ENCODE data around the gene GREB1L.

GREB1L gene

DNA sequence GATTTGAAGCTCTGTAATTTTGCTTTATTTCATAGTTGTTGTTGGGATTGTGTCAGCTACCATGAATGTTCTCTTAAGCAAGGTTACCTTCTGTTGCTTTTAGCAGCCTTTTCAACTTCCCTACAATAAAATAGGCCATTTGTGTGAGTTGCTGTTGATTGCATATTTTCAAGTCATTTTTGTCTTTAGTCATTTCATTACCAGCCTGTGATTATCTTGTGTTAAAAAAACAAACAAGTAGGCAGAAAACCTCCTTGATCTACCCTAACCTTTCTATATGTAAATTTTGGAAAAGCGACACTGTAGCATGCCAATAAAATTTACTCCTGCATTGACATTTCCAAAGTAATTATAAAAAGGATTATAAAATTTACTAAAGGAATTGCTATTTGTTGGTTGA is 19.3 kb downstream of the GREB1L start:
- H3K4me3 ChIP-seq (replicated peaks in 1 of 2; ENCODE audit: low read depth in 2 of 2, low read length in 2 of 2): no peak overlapping the region
- no peak for DNase-seq (ENCODE audit: low read depth in 2 of 2)
- TF ChIP-seq, protein P1, sequence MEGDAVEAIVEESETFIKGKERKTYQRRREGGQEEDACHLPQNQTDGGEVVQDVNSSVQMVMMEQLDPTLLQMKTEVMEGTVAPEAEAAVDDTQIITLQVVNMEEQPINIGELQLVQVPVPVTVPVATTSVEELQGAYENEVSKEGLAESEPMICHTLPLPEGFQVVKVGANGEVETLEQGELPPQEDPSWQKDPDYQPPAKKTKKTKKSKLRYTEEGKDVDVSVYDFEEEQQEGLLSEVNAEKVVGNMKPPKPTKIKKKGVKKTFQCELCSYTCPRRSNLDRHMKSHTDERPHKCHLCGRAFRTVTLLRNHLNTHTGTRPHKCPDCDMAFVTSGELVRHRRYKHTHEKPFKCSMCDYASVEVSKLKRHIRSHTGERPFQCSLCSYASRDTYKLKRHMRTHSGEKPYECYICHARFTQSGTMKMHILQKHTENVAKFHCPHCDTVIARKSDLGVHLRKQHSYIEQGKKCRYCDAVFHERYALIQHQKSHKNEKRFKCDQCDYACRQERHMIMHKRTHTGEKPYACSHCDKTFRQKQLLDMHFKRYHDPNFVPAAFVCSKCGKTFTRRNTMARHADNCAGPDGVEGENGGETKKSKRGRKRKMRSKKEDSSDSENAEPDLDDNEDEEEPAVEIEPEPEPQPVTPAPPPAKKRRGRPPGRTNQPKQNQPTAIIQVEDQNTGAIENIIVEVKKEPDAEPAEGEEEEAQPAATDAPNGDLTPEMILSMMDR (IDR thresholded peaks at IDR 0.05; ENCODE audit: low read depth, low read length): no peak

DNA sequence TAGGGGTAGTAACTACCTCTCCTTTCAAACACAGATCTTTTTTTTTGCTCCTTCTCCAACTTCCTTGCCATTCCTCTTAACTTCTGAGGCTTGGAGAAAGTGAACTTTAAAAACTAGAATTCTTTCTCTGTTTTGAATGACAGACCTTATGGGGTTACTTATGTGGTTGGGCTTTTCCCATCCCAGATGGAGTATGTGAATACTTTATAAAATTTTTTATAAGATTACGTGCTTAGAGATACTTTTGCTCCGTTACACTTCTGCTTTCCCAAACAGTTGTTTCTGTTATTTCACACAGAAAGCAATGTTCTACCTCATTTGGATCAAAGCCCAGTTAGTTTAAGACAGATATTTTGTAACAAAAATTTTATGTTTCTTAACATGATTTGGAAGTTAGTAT is 20.2 kb downstream of the GREB1L start:
- H3K4me3 ChIP-seq (replicated peaks in 1 of 2; ENCODE audit: low read depth in 2 of 2, low read length in 2 of 2): no peak overlapping the region
- TF ChIP-seq, protein P1 (IDR thresholded peaks at IDR 0.05; ENCODE audit: low read depth, low read length): no peak
- DNase-seq (ENCODE audit: low read depth in 2 of 2): no peak

DNA sequence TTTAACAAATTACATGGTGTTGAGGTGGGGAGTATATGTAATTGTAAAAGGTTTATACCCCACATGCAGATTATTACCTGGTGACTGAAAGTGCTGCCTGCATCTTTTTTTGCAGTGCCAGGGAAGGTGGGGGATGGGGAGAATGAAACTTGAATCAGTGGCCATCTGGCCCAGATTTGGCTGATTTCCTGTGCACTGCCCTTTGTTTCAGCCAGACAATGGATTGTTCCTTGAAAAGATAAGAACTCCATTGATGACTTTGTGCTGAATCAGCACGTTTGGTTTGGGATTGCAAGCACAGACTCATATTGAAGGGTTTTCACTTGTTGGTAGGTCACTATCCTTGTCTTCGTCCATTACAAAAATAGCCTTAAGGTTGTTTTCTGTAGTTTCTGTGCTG is 20.9 kb downstream of the GREB1L start:
- TF ChIP-seq, protein P1 (IDR thresholded peaks at IDR 0.05; ENCODE audit: low read depth, low read length): no peak
- peak in 1 of 2 donors; percentile 25 for DNase-seq (ENCODE audit: low read depth in 2 of 2)
- no peak overlapping the region for H3K4me3 ChIP-seq (replicated peaks in 1 of 2; ENCODE audit: low read depth in 2 of 2, low read length in 2 of 2)

DNA sequence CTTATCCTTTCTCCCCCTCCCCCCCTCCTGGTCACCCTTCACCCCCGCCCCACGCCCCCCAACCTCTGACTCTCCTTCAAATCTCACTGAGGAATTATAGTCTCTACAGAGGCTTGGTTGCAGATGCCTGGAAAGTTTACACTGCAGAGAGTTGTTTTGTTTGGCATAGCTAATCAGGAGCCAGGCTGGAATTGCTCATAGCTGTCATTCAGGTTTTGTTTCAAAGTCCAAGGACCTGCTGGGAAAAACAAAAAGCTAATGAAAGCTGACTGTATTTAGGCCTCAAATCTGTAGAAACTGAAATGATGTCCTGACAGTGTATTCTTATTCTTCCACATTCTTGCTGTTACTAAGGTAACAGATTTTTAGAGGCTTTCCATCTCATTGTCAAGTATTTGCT is 22.6 kb downstream of the GREB1L start:
- TF ChIP-seq, protein P1 (IDR thresholded peaks at IDR 0.05; ENCODE audit: low read depth, low read length): no peak
- no peak overlapping the region for H3K4me3 ChIP-seq (replicated peaks in 1 of 2; ENCODE audit: low read depth in 2 of 2, low read length in 2 of 2)
- peak; percentile 52 to 60 for DNase-seq (ENCODE audit: low read depth in 2 of 2)

DNA sequence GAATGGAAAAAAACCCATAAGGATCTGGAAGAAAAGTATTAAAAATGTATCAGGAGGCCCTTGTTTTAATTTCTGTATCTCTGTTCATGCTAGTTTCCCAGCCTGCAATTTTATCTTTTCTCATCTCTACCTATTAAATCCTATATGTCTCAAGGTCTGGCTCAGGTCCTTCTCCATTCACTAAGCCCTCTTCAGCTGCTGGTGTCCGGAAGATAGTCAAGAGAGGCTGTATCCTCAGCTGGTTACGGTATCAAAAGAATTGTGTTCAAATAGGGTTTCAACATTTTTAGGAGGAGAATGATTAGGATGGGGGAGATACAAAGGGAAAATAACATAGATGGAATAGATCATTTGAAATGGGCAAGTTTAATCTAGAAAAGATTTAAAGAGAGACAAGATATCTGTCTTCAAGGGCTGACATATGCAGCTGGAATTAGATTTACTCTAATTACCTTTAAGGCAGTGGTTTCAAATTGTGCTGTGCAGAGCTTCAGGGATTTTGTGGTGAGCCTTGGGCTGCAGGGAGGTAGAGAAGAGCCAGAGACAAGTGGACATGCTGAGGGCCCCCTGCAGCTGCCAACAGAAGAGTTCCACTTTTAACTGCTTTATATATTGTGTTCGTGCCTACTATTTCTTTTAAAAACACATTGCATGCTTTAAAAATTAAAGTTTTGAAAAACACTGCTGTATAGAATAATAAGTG is 24.1 kb downstream of the GREB1L start:
- H3K4me3 ChIP-seq (replicated peaks in 1 of 2; ENCODE audit: low read depth in 2 of 2, low read length in 2 of 2): no peak overlapping the region
- TF ChIP-seq, protein P1 (IDR thresholded peaks at IDR 0.05; ENCODE audit: low read depth, low read length): no peak
- DNase-seq (ENCODE audit: low read depth in 2 of 2): no peak

DNA sequence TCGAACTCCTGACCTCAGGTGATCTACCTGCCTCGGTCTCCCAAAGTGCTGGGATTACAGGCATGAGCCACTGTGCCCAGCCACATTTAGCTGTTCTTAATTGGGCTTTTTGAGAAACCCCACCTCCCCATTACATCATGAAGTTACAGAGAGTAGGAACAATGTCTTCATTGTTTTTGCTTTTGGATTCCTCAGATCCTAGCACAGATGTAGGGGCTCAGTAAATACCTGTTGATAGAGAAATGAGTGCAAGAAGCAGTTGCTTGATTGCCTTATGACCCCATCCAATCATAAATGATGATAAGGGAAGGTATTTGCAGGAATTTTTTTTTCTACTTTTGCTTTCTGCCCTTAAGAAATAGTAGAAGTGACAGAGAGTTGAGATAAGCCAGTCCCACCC is 25.4 kb downstream of the GREB1L start:
- TF ChIP-seq, protein P1 (IDR thresholded peaks at IDR 0.05; ENCODE audit: low read depth, low read length): no peak
- no peak for DNase-seq (ENCODE audit: low read depth in 2 of 2)
- no peak overlapping the region for H3K4me3 ChIP-seq (replicated peaks in 1 of 2; ENCODE audit: low read depth in 2 of 2, low read length in 2 of 2)

DNA sequence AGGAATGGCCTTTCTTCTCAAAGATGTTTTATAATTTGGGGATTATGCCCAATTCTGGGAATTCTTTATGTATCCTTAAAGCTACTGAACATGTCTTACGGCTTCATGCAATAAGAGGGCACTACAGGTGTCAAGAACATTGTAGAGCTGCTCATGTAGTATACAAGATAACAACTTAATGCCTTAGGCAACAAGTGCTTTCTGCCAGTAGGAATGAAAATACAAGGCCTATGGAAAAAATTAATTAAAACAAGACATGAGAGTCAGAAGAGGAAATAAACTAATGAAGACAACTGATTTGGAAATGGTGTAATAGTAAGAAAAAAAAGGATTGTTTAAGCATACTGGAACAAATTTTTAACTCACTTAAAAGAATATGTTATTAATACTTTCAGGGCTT is 27.3 kb downstream of the GREB1L start:
- no peak for DNase-seq (ENCODE audit: low read depth in 2 of 2)
- H3K4me3 ChIP-seq (replicated peaks in 1 of 2; ENCODE audit: low read depth in 2 of 2, low read length in 2 of 2): no peak overlapping the region
- TF ChIP-seq, protein P1 (IDR thresholded peaks at IDR 0.05; ENCODE audit: low read depth, low read length): no peak
